HG03139 (cell line): ENCODE measurements around the gene TRPM7.
"Not testable (repeated sequence)": the region's sequence is repeated elsewhere in the genome, so short reads cannot be mapped to it uniquely, and the experiment has no call there.

ENCODE experiments used
- ATAC-seq: cut with Tn5 transposase; IDR thresholded peaks from one replicate; pipeline ENCODE4 v1.9.1; 2021; ENCODE audit not compliant: unreplicated experiment

Gene TRPM7

GRCh38 chr15:50686469-50687301 lies at the start of gene TRPM7:
Gene TRPM7 (minus strand): TSS chr15:50686797. CDS start chr15:50686533, 264 bp downstream.
- ATAC-seq, result peak; percentile 74

- ATAC-seq, result no peak
These were observed 48.6 kb upstream of the TRPM7 start for GRCh38 chr15:50735156-50735555.

DNA sequence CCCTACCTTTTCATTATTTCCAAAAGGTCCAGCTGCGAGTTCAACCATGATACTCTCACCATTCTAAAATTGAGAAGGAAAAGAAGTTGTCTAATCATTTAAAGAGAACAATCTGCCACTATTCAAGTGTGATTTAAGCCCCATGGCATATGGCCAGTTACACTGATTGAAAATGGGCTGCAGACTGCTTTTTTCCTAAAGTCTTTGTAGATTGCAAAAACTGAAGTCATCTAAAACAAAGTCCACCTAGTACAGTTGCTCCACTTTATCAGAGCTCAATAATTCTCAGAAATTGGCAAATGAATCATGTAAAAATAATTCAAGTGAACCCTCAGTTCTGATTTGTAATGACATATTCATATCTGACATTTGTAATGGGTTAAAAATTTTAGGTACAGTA lies 39.7 kb upstream of the TRPM7 start:
- no peak for ATAC-seq

GRCh38 chr15:50718700-50719125 lies 32.1 kb upstream of the TRPM7 start:
- ATAC-seq, result no peak

GRCh38 chr15:50712018-50712417 lies 25.4 kb upstream of the TRPM7 start:
- ATAC-seq, result no peak

DNA sequence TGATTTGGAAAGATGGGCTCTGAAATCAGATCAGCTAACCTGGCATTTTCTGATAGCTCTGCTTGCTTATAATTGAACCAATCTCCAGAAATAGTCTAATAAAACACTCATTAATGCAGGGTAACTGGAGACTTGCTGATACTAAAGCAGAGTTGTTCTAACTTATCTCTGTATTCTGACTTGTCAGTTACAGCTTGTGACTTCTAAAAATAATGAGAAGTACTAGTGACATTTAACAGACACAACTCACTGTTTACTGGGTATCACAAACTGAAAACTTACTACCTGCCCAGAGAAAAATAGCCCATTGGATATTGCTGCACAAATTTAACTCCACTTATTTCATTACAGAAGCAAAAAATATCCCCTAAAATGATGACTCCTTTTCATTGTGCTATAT lies 24.0 kb upstream of the TRPM7 start:
- no peak for ATAC-seq

DNA sequence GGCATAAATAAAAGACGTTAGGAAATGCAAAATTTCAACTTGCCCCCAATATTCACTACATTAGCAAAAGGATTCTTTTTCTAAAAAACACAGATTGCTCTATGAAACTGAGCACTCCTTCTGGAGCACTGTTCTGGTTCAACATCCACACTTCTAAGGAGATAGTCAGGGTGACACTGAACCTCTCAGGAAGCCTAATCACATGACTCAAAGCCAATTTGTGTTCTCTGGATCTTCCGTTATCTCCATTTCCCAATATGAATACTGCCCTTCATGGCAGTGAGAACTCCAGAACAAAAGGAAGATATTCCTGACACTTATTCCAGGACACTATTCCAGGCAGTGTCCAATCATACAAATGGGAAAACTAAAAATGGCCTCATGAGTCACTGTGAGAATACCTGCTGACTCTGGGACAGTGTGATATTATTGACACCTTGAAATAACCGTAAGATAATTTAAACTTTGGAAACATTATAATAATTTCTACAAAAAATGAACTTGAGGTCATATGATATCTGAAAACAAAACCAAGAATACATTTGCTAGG lies 21.4 kb upstream of the TRPM7 start:
- no peak for ATAC-seq

DNA sequence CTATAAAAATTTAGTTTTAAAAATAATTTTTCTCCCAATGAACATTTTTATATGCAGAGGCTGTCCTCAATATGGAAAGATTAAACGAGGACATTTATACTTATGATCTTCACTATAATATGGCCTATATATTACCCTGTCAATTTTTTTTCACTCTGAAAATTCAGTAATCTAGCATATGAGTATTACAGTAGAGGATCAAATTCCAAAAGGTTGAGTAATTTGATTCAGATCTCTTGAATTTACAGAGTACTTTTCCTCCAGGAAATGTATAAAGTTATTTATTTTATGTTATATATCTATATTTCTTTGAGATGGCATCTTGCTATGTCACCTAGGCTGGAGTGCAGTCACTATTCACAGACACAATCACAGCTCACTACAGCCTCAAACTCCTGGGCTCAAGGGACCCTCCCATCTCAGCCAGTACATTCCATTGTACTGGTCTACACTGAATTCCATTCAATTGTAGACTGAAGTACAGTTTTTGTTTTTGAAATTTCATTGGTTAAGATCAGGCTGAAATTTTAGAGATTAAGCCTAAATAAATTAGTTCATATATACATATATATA lies 16.3 kb upstream of the TRPM7 start:
- no peak for ATAC-seq

DNA sequence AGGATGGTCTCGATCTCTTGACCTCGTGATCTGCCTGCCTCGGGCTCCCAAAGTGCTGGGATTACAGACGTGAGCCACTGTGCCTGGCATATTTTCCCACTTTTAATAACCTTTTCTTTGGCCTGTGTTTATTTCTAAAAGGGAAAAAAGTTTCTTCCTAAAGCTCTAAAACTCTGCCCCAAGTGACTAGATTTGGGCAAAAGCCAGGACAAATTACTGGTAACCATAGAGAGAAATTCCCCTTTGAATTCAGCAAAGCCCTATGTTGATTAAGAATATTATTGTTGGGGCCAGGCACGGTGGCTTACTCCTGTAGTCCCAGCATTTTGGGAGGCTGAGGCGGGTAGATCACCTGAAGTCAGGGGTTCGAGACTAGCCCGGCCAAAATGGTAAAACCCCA lies 11.5 kb upstream of the TRPM7 start:
- no peak for ATAC-seq

GRCh38 chr15:50697109-50697797 lies 10.7 kb upstream of the TRPM7 start:
- ATAC-seq, result no peak

DNA sequence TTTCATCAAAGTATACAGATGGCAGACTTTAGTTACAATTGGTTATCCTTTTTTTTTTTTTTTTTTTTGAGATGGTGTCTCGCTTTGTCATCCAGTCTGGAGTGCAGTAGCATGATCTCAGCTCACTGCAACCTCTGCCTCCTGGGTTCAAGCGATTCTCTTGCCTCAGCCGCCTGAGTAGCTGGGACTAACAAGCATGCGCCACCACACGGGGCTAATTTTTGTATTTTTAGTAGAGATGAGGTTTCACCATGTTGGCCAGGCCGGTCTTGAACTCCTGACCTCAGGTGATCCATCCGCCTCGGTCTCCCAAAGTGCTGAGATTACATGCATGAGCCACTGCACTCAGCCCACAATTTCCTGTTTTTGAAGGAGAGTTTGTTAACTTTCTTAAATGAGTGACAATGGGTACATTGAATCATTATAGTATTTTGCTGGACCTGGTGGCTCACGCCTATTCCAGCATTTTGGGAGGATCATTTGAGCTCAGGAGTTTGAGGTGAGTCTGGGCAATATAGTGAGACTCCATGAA lies 8.1 kb upstream of the TRPM7 start:
- not testable (repeated sequence) for ATAC-seq

GRCh38 chr15:50687302-50687902 lies 805 bp upstream of the TRPM7 start:
- ATAC-seq, result no peak

- ATAC-seq, result peak; percentile 40
These were observed 575 bp downstream of the TRPM7 start for GRCh38 chr15:50685976-50686468.

DNA sequence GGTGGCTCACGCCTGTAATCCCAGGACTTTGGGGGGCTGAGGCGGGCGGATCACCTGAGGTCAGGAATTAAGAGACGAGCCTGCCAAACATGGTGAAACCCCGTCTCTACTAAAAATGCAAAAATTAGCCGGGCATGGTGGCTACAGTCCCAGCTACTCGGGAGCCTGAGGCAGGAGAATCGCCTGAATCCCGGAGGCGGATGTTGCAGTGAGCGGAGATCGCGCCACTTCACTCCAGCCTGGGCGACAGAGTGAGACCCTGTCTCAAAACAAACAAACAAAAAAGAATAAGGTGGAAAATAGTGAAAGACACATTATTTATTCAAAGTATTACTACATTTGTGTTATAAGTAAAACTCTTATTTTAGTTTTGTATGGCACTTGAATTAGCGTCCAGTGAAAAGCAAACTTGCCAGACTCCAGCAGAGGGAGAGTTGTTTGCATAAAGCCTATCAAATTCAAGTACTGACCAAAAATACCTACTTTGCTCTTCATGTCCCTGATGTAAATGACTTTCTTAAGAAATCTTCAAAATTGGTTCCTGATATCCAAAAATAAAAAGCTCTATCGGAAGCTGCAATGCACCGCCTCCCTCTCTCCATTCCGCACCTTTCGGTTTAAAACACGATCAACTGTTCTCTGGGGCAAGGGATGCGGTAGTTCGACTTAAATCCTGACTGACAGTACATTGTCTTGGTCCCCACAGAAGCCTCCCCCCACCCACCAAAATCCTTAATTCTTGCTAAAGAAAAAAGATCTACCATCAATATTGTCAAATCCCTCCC lies 1.2 kb downstream of the TRPM7 start:
- no peak for ATAC-seq

GRCh38 chr15:50681467-50681866 lies 5.1 kb downstream of the TRPM7 start:
- no peak for ATAC-seq

GRCh38 chr15:50676799-50677483 lies 9.7 kb downstream of the TRPM7 start:
- no peak for ATAC-seq

DNA sequence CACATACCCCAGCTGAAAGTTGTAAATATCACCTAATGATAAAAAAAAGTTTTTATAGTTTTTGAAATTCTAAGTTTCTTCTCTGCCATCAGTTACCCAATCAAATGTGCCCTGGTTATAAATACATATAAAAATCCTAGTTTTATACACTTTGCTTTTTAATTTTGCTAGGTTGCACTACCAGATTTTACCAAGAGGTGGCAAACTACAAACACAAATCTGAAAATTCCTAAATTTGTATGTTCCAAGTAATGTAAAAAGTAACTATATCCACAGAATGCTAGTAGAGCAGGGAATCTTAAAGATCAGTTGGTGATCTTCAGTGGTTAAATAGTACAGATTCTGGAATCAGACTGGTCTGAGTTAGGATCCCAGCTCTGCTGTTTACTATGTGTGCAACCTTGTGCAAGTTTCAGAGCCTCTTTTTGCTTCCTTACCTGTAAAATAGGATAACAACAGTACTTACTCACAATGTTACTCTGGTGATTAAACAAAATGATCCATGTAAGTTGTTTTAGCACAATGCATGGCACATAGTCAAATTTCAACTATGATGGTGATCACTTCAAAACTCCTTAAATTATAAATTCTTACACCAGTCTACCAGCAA lies 11.0 kb downstream of the TRPM7 start:
- no peak for ATAC-seq

GRCh38 chr15:50670115-50670514 lies 16.5 kb downstream of the TRPM7 start:
- no peak for ATAC-seq

- no peak for ATAC-seq
These were observed 17.0 kb downstream of the TRPM7 start for GRCh38 chr15:50669611-50670010.
